ENCODE measurements around the gene PTTG2. TPM values are rescaled to one million over a fixed set of nuclear protein-coding genes. Genes with fewer than 3 reads are reported as not detected.

PTTG2 gene
- total and polyA plus RNA-seq, 5 donors from 2014 or later: 2.0 TPM; not detected in 4

- no peak overlapping the region for H3K27ac Mint-ChIP-seq
- Histone ChIP-seq H3K9me3 (ENCODE audit: control insufficient read depth in 2 of 2, low read length in 2 of 2) (no peaks in the 10 kb centered on the region), H3K4me1 (ENCODE audit: control insufficient read depth, insufficient read depth, low read length, poor library complexity, severe bottlenecking) (peaks cover 9% of the 10 kb centered on the region), H3K27ac (ENCODE audit: insufficient read depth, low read length, poor library complexity, severe bottlenecking) (no peak overlapping the region), H3K36me3 (ENCODE audit: control insufficient read depth, insufficient read depth, low read length) (no peaks in the 10 kb centered on the region), H3K27me3 (ENCODE audit: control insufficient read depth, insufficient read depth, low read length) (no peaks in the 10 kb centered on the region), H3K4me3 (ENCODE audit: low read depth, low read length) (no peak overlapping the region)
- no peak for ATAC-seq (ENCODE audit: low read depth in 2 of 2)
- peaks cover 9% of the 10 kb centered on the region for H3K36me3 Mint-ChIP-seq
- H3K27me3 Mint-ChIP-seq: no peaks in the 10 kb centered on the region
- DNase-seq: no peak
- no peaks in the 10 kb centered on the region for H3K9me3 Mint-ChIP-seq
- peaks cover 14 to 58% (median 32%) of the 10 kb centered on the region in 4 donors for H3K4me1 Mint-ChIP-seq
- no peak overlapping the region for H3K4me3 Mint-ChIP-seq
Measured at GRCh38 chr4:37981425-37981824, 21.2 kb downstream of the PTTG2 start.

GRCh38 chr4:37981844-37982720 lies 21.9 kb downstream of the PTTG2 start:
- H3K36me3 Mint-ChIP-seq: peaks cover 9% of the 10 kb centered on the region
- ATAC-seq (ENCODE audit: low read depth in 2 of 2): no peak
- DNase-seq: no peak
- Histone ChIP-seq H3K27ac (ENCODE audit: insufficient read depth, low read length, poor library complexity, severe bottlenecking) (no peak overlapping the region), H3K36me3 (ENCODE audit: control insufficient read depth, insufficient read depth, low read length) (no peaks in the 10 kb centered on the region), H3K4me1 (ENCODE audit: control insufficient read depth, insufficient read depth, low read length, poor library complexity, severe bottlenecking) (peaks cover 9% of the 10 kb centered on the region), H3K9me3 (ENCODE audit: control insufficient read depth in 2 of 2, low read length in 2 of 2) (no peaks in the 10 kb centered on the region), H3K4me3 (ENCODE audit: low read depth, low read length) (no peak overlapping the region), H3K27me3 (ENCODE audit: control insufficient read depth, insufficient read depth, low read length) (no peaks in the 10 kb centered on the region)
- H3K27ac Mint-ChIP-seq: peak overlapping the region in 1 of 3 donors; percentile 16
- H3K9me3 Mint-ChIP-seq: no peaks in the 10 kb centered on the region
- H3K4me3 Mint-ChIP-seq: peak overlapping the region in 1 of 4 donors; percentile 52
- H3K27me3 Mint-ChIP-seq: no peaks in the 10 kb centered on the region
- peaks cover 14 to 54% (median 30%) of the 10 kb centered on the region in 4 donors for H3K4me1 Mint-ChIP-seq

DNA sequence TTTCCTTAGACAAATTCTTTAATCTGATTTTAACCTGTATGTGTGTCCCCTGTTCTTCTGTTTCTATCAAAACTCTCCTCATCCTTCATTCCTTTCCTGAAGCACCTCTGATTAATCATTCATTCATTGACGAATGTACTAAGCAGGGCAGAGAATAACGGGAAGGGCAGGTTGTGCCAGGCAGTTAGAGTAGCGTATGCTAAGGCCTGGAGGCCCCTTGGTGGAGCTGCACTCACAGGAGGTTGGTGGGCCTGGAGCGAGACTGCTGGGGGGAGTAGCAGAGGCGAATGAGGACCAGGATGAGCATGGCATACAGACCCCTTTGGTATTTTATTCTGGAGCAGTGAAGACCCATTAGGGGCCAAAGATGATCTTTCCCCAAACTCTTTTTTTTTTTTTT lies 22.5 kb downstream of the PTTG2 start:
- no peak overlapping the region for H3K27ac Mint-ChIP-seq
- H3K27ac ChIP-seq (ENCODE audit: insufficient read depth, low read length, poor library complexity, severe bottlenecking): no peak overlapping the region
- peaks cover 9% of the 10 kb centered on the region for H3K36me3 Mint-ChIP-seq

DNA sequence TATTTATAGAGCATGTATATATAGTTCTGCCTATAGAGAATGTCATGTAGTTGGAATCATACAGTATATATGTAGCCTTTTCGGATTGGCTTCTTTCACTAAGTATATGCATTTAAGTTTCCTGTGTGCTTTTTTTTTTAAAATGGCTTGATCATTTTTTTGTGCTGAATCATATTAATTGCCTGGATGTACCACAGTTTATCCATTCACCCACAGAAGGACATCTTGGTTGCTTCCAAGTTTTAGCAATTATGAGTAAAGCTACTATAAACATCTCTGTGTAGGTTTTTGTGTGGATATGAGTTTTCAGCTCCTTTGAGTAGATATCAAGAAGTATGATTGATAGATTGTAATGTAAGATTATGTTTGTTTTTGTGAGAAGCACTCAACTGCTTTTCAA lies 23.8 kb downstream of the PTTG2 start:
- Histone ChIP-seq H3K4me1 (ENCODE audit: control insufficient read depth, insufficient read depth, low read length, poor library complexity, severe bottlenecking) (no peaks in the 10 kb centered on the region), H3K36me3 (ENCODE audit: control insufficient read depth, insufficient read depth, low read length) (no peaks in the 10 kb centered on the region), H3K27ac (ENCODE audit: insufficient read depth, low read length, poor library complexity, severe bottlenecking) (no peak overlapping the region), H3K27me3 (ENCODE audit: control insufficient read depth, insufficient read depth, low read length) (no peaks in the 10 kb centered on the region), H3K9me3 (ENCODE audit: control insufficient read depth in 2 of 2, low read length in 2 of 2) (no peaks in the 10 kb centered on the region), H3K4me3 (ENCODE audit: low read depth, low read length) (no peak overlapping the region)
- no peak overlapping the region for H3K27ac Mint-ChIP-seq
- DNase-seq (no peak), ATAC-seq (ENCODE audit: low read depth in 2 of 2) (no peak)
- no peak overlapping the region for H3K4me3 Mint-ChIP-seq
- H3K4me1 Mint-ChIP-seq: peaks cover 11 to 45% (median 24%) of the 10 kb centered on the region in 4 donors
- peaks cover 9% of the 10 kb centered on the region for H3K36me3 Mint-ChIP-seq
- no peaks in the 10 kb centered on the region for H3K27me3 Mint-ChIP-seq
- no peaks in the 10 kb centered on the region for H3K9me3 Mint-ChIP-seq

More for the DNA sequence above, 22.5 kb downstream of the PTTG2 start:
- no peak for DNase-seq
- no peak for ATAC-seq (ENCODE audit: low read depth in 2 of 2)
- Histone ChIP-seq H3K27me3 (ENCODE audit: control insufficient read depth, insufficient read depth, low read length) (no peaks in the 10 kb centered on the region), H3K9me3 (ENCODE audit: control insufficient read depth in 2 of 2, low read length in 2 of 2) (no peaks in the 10 kb centered on the region), H3K4me1 (ENCODE audit: control insufficient read depth, insufficient read depth, low read length, poor library complexity, severe bottlenecking) (peaks cover 8% of the 10 kb centered on the region), H3K4me3 (ENCODE audit: low read depth, low read length) (no peak overlapping the region), H3K36me3 (ENCODE audit: control insufficient read depth, insufficient read depth, low read length) (no peaks in the 10 kb centered on the region)
- Mint-ChIP-seq H3K27me3 (no peaks in the 10 kb centered on the region), H3K4me1 (peaks cover 14 to 53% (median 29%) of the 10 kb centered on the region in 4 donors), H3K4me3 (no peak overlapping the region), H3K9me3 (no peaks in the 10 kb centered on the region)

DNA sequence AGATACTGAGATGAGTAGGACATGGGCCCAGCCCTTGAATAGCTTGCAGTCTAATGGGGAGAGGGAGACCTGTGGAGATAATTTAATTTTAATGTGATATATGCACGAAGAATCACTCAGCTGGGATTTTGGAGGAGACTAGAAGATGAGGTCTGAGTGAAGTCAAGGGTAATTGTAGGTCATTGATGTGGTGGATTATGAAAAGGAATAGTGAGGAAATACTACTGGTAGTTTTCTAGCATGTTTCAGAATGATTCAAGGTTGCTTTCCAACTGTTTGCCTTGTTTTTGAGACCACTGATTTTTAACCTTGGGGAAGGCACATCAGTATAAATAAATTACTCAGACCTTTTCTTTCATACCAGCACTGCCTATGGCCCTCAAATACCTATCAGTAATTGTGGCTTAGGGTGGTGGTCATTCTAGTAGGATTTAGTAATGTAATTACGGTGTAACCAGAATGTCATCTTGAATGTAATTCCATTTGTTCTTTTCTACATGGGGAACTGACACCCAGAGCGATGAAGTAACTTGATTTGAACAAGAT lies 25.6 kb downstream of the PTTG2 start:
- no peak overlapping the region for H3K4me3 Mint-ChIP-seq
- H3K36me3 ChIP-seq (ENCODE audit: control insufficient read depth, insufficient read depth, low read length): no peaks in the 10 kb centered on the region
- H3K4me3 ChIP-seq (ENCODE audit: low read depth, low read length): no peak overlapping the region
- H3K27me3 ChIP-seq (ENCODE audit: control insufficient read depth, insufficient read depth, low read length): no peaks in the 10 kb centered on the region
- H3K36me3 Mint-ChIP-seq: peaks cover 9% of the 10 kb centered on the region
- DNase-seq (no peak), ATAC-seq (ENCODE audit: low read depth in 2 of 2) (no peak)
- no peaks in the 10 kb centered on the region for H3K27me3 Mint-ChIP-seq
- no peaks in the 10 kb centered on the region for H3K9me3 ChIP-seq (ENCODE audit: control insufficient read depth in 2 of 2, low read length in 2 of 2)
- H3K27ac Mint-ChIP-seq: no peak overlapping the region
- peaks cover 11 to 34% (median 23%) of the 10 kb centered on the region in 4 donors for H3K4me1 Mint-ChIP-seq
- H3K9me3 Mint-ChIP-seq: no peaks in the 10 kb centered on the region
- H3K27ac ChIP-seq (ENCODE audit: insufficient read depth, low read length, poor library complexity, severe bottlenecking): no peak overlapping the region
- no peaks in the 10 kb centered on the region for H3K4me1 ChIP-seq (ENCODE audit: control insufficient read depth, insufficient read depth, low read length, poor library complexity, severe bottlenecking)

- H3K27me3 Mint-ChIP-seq: no peaks in the 10 kb centered on the region
- H3K4me1 Mint-ChIP-seq: peaks cover 0 to 22% (median 10%) of the 10 kb centered on the region in 4 donors
- no peaks in the 10 kb centered on the region for H3K9me3 Mint-ChIP-seq
- H3K36me3 Mint-ChIP-seq: peaks cover 6% of the 10 kb centered on the region
- Histone ChIP-seq H3K4me3 (ENCODE audit: low read depth, low read length) (no peak overlapping the region), H3K4me1 (ENCODE audit: control insufficient read depth, insufficient read depth, low read length, poor library complexity, severe bottlenecking) (no peaks in the 10 kb centered on the region), H3K27ac (ENCODE audit: insufficient read depth, low read length, poor library complexity, severe bottlenecking) (no peak overlapping the region), H3K9me3 (ENCODE audit: control insufficient read depth in 2 of 2, low read length in 2 of 2) (no peaks in the 10 kb centered on the region), H3K36me3 (ENCODE audit: control insufficient read depth, insufficient read depth, low read length) (no peaks in the 10 kb centered on the region), H3K27me3 (ENCODE audit: control insufficient read depth, insufficient read depth, low read length) (no peaks in the 10 kb centered on the region)
- DNase-seq (no peak), ATAC-seq (ENCODE audit: low read depth in 2 of 2) (no peak)
- H3K4me3 Mint-ChIP-seq: no peak overlapping the region
- no peak overlapping the region for H3K27ac Mint-ChIP-seq
Measured at GRCh38 chr4:37988670-37989069, 28.5 kb downstream of the PTTG2 start.

GRCh38 chr4:37989398-37990260 lies 29.4 kb downstream of the PTTG2 start:
- H3K27ac ChIP-seq (ENCODE audit: insufficient read depth, low read length, poor library complexity, severe bottlenecking): no peak overlapping the region
- no peak overlapping the region for H3K4me3 Mint-ChIP-seq

More at GRCh38 chr4:37989398-37990260, 29.4 kb downstream of the PTTG2 start:
- DNase-seq (no peak), ATAC-seq (ENCODE audit: low read depth in 2 of 2) (no peak)
- H3K4me1 ChIP-seq (ENCODE audit: control insufficient read depth, insufficient read depth, low read length, poor library complexity, severe bottlenecking): no peaks in the 10 kb centered on the region
- Mint-ChIP-seq H3K27me3 (no peaks in the 10 kb centered on the region), H3K27ac (no peak overlapping the region), H3K9me3 (no peaks in the 10 kb centered on the region), H3K4me1 (peaks cover under 1 to 26% (median 16%) of the 10 kb centered on the region in 4 donors), H3K36me3 (peaks cover 6% of the 10 kb centered on the region)
- no peaks in the 10 kb centered on the region for H3K36me3 ChIP-seq (ENCODE audit: control insufficient read depth, insufficient read depth, low read length)
- no peak overlapping the region for H3K4me3 ChIP-seq (ENCODE audit: low read depth, low read length)
- no peaks in the 10 kb centered on the region for H3K27me3 ChIP-seq (ENCODE audit: control insufficient read depth, insufficient read depth, low read length)
- no peaks in the 10 kb centered on the region for H3K9me3 ChIP-seq (ENCODE audit: control insufficient read depth in 2 of 2, low read length in 2 of 2)
